ENCODE data around the gene ZSWIM6.

ZSWIM6 gene

DNA sequence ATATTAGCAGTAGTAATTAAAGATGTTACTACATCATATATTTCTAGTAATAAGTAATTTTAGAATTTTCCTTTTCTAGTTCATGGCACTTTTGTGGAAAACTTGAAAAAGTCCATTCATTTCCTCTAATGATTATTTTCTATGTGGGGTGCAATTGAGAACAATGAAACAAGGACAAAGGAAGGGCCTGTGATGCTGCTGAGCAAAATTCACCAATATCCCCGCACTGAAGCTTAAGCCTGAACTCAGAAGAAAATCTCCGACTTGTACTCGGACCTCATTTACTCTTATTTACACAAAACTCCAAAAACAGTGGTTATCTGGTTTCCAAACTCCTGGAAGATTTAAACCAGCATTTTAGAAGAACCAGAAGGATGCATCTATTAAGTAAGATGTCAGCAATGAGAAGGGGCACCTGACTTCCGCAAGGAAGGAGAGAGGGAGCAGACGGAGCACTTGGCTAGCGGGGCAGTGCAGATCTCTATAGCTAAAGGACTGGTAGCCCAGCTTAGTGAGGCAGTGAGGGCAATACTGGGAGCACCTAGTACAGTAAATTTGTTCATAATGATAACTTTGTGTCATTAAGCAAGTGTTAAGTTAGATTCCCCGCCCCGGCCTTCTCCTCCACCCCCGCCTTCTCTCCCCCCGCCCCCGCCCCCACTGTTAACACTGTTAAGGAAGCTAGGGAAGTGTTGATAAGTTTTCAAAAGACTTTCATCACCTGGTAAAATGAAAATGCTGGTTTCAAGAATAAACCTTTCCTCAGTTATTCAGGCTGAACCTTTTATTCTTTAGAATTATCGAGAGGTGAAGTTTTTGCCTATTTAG is 123.3 kb downstream of the ZSWIM6 start:
- no peak for DNase-seq

DNA sequence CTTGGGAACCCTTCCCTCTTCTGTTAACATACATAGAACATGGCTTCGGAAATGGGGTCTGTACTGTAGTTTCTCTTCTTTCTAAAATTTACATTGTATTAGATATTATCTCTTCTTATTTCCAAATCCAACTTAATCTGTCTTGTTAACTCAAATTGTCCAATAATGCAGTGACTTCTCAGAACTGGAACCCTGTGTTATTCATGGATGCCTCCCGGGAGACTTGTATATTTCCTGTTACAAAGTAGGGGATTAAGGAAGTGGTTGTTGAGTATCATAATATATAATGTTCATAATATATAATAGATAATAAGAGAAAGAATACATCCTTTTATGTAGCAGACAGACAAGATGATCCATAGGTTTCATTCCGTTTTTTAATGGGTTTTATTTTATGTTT is 128.4 kb downstream of the ZSWIM6 start:
- no peak for DNase-seq

DNA sequence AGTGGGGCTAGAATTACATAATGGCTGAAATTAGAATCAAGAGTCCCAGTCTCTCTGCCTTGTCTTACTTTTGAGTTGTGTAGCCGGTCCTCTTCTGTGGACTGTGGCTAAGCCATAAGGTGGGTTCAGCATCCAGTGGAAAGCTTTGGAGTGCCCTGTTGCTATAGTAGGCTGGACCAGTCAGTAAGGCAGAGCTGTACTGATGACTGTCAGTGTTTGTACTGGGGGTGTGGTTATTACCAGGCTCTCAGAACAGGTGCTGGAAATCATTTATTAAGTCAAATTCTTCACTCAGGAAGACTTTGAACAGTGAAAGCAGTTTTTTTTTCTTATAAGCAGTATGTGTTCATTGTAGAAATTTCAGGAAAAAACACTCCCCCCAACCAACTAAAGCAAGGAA is 129.4 kb downstream of the ZSWIM6 start:
- DNase-seq: no peak

DNA sequence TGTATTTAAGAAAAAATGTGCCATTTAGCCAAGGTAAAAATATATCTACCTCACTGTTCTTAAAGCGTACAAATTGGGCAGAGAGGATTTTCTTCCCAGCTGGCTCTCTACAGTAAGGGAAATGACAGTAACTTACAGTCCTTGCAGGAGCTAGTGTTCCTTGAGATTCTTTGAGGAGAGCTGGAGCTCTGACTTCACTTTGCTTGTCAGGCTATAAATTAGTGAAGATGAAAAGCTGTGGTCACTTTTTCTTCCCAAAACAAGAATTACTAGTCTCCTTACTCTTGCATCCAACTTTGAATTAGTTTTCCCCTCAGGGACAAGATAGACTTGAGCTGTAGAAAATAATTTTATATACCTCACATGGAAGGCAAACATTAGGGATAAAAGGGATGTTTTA is 129.9 kb downstream of the ZSWIM6 start:
- DNase-seq: no peak

DNA sequence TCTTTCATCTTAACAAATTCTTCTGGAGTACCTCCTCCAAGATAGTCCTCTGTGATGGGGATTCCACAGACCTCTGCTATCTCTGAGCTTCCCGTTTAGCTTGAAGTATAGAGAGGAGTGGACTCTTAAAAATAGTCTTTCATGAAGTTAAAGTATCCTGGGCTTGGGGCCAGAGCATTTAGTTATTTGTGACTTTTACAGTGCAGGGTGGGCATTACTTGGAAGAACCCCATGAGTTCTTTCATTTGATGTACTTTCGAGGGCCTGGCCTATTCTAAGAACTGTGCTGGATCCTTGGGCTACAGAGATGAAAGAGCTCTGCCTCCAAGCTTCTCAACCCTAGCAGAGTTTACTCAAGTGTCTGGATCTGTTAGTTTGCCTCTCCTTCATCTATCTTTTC is 131.5 kb downstream of the ZSWIM6 start:
- DNase-seq: no peak

DNA sequence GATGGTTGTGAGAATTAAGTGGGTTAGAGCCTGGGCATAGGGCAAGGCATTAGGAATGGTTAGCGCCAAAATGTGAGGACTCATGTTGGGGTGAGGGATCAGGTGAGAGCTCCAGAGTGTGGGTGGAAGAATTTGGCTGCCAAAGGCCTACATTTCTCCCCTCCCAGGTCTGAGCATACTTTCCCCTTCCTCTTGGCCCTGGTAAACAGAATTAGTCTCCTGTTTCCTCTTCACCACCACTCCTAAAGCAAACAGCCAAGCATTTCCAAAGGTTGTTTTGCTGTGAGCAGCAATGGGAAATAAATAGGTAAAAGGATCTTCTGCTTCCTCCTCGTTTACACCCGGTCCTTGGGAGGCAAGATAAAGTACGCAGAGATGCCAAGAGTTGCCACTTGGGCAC is 132.5 kb downstream of the ZSWIM6 start:
- DNase-seq: no peak

DNA sequence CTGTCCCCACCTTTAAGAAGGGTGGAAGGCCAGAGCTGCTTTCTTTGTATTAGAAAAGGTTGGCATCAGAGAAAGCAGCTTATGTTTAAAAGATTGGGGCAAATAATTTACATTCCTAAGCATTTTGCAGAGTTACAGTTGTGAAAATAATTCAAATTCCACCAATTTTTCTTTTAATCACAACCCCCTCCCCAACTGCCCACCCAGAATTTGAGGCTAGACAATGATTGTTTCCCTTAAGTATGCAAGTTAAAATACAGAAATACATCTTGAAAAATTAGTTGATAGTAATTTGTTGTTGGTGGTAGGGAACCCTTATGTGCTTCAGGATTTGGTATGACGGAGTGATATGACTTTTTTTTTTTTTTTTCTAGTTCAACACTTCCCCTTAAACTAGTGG is 133.0 kb downstream of the ZSWIM6 start:
- no peak for DNase-seq

DNA sequence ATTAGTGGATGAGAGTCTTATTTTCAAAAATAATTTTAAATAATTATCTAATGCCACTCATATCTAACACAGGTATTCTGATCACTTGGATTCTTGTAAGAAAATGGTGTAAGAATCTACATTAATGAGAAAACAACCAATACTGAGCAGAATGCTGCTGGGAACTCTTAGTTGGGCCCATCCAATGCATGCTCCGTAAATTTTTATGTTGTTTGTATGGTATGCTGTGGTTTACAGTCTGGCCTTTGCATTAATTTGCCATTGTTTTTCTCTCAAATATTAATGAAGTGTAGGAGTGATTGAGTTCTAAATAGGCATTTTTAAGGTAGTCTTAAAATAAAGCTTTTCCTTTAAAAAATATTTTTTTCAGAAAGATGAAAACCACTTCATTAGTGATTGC is 133.4 kb downstream of the ZSWIM6 start:
- DNase-seq: no peak

DNA sequence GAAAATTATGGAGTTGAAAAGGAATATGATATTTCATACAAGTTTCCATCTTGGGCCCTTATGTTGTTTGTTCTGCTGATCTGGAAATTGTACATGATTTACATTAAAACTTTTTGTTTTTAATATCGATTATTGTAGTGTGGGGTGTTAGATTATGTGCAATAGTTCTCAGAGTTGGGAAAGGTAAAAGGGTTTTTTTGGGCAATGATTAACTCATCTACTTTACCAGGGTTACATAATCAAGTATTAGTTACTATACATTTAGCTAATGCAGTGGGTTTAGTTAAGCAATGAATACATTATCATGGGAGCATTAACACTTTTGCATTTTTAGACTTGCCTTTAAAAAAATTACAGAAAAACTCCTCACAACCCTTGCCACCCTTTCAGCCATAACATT is 134.0 kb downstream of the ZSWIM6 start:
- DNase-seq: no peak

DNA sequence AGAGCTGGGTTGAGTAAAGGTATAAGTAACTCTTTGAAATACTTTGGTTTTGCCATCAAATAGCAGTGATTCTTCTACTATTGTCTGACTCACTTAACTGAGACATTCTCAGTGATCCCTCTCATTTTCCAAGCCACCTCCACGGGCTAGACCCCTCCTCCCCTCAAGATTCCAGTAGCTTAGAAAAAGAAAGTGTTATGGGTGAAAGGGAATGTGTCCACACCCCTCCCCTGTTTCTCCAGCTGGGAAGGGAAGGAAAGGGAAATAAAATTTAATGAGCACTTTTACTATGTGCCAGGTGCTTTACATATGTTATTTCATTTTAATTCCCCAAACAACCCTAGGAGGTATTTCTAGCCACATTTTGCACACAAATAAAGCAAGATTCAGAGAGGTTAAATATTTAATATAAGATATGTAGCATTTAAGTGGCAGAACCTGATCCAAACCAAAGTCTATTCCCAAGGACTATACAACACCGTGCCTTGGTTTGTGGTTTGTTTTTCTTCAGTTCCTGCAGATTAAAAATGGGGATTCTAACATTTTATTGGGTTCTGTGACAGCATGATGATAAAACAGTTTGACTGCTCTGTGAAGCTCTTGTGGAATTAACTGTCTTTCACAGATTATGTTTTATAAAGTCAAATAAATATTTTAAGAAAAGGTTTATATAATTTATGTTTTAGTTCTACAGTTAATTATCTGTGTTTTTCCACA is 135.9 kb downstream of the ZSWIM6 start:
- no peak for DNase-seq

DNA sequence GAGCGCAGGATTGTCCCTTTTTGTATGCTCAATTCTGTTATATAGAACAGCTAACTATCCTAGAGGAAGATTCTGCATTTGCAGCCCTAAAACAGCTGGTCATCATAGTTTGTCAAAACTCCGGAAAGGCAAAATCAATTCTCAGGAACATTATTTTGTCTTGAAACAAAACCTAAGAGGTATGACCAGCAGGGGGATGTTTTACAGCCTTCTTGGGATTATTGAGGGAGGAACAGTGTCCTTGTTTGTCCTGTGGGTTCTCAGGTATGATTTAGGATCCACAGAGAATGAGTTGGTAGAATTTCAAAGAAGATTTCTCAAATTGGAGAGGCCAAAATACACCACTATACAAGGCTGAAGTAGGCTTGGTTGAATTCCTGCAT is 136.4 kb downstream of the ZSWIM6 start:
- no peak for DNase-seq

DNA sequence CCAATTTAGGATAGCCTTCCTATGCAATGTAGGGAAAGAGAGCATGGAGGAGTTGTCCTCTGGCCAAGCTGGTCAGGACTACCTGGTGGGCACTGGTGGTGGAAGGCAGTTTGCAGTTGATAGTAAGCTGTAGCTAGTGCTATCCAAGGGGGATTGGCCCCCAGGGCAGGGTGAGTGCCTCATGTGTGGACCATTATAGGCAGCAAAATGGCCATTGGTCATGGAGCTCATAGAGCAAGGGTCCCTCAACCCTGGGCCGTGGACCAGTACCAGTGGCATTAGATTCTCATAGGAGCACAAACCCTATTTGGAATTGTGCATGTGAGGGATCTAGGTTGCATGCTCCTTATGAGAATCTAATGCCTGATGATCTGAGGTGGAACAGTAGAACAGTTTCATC is 139.3 kb downstream of the ZSWIM6 start:
- no peak for DNase-seq

DNA sequence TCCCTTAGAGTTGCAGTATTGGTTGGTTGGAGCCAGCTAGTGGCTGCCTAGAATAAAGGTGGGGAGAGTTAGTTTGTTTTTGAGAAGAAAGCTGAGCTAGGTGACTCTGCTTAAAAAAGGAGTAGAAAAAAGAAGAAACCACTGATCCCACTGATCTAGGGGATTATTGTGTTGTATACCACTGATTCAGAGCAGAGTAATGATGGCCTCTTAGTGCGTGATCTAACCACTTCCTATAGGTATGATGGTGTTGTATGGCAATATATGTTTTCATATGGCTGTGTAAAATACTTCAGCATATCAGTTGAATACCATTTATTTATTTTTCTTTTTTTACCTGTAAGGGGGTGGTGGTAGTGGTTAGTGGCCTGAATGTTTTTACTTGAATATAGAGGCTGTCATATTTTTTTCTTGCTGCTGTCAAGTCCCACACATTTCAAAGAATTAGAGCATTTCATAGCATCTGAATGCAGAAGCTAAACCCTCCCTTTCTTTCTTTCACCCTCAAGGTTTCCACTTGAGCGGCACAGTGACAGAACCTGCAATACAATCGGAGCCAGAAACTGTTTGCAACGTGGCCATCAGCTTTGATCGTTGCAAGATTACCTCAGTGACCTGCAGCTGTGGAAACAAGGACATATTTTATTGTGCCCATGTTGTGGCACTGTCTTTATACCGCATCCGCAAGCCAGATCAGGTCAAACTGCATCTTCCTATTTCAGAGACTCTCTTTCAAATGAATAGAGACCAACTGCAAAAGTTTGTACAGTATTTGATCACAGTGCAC is 140.3 kb downstream of the ZSWIM6 start:
- DNase-seq: no peak

DNA sequence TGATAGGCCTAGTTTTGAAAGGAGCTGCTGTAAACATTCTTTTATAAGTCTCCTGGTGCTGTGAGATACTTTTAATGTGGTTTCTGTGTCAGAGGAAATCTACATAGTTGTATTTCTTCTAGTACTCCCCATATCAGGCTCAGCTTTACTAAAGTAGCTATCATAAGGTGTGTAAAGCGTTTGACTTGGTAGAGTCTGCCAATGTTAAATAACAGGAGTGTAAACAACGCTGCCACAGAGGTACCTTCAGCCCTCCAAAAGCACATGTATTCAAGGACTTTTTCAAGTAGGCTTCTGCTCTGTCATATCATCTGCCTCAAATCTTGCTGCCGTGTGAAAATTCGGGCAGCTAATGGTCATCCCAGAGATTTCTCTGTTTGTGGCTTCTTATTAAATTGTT is 142.7 kb downstream of the ZSWIM6 start:
- no peak for DNase-seq

DNA sequence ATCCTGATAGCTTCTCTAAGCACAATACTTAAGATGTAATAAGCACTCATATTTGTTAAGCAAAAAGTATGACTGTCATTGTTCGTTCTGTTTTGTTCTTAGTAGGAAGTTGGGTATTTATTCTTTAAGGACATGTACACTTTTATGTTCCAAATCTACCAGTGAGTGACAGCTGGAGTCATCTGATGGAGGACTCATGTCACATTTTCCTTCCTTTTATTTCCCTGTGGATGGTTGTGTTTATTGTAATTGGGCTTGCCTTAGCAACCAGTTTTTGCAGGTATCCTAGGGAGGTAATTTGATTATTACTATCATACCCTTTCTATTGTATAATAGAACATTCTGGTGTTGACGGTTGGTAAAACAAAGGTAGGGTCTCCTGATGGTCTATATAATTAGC is 145.7 kb downstream of the ZSWIM6 start:
- DNase-seq: no peak

DNA sequence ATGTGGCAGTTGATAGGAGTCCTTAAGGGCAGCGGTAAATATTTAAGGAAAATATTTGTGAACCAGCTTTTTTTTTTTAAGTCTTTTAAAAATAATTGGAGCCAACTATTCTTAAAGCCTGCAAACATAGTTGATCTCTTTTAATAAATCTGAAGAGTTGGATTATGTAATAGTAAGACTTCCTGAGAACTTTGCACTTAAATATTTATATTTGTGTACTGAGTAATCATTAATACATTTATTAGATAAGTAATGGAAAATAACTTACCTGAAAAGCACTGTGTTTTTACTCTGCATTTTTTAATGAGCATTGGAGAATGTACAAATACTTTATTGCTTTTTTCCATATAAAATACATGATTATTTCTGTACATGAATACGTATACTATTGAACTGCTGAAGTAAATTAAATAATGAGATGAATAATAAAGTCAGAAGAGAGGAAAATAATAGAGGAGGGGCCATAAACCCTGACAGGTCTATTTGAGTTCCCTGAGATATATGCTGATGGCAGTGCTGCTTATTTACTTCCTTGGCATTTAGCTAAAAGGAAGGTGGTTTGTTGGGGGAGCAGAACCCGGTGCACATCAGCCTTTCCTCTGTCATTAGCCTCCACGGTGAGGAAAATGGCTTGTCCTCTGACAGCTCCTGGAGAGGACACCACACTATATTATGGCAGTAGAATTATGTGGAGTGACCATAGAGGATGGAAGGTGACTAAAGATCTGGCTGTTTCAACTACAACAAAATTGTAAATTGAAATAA is 148.0 kb downstream of the ZSWIM6 start:
- DNase-seq: no peak

DNA sequence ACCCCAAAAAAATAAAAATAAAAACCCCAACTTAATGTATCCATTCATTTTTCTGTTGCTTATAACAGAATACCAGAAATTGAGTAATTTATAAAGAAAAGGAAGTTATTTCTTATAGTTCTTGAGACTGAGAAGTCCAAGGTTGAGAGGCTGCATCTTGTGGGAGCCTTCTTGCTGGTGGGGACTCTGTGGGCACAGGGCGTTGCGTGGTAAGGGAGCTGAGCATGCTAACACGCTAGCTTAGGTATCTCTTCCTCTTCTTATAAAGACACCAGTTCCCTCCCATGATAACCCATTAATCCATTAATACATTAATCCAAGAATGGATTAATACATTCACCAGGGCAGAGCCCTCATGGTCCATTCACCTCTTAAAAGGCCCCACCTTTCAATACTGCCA is 150.9 kb downstream of the ZSWIM6 start:
- no peak for DNase-seq

DNA sequence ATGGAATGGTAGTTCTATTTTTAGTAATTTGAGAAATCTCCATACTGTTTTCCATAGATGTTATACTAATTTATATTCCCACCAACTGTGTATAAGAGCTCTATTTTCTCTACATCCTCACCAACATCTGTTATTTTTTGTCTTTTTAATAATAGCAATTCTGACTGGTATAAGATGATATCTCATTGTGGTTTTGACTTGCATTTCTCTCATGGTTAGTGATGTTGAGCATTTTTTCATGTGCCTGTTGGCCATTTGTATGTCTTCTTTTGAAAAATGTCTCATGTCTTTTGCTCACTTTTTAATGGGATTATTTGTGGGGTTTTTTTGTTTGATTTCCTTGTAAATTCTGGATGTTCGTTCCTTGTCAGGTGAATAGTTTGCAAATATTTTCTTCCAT is 154.4 kb downstream of the ZSWIM6 start:
- DNase-seq: no peak

DNA sequence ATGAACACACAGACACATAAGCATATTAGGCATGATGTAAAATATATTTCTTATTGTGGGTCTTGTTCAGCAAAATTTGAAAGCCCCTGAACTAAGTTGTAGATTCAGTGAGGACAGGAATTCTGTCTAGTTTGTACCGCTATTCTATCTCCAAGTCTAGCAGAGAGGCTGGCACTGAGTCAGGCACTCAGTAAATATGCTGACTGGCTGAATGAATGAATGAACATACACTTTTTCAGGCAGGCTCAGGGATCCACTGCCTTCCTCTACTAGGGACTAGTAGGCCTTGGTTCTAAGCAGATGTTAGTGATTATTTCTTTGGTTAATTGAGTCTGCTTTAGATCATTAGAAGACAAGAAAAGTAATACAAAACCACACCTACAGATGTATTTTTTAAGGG is 157.5 kb downstream of the ZSWIM6 start:
- DNase-seq: no peak

DNA sequence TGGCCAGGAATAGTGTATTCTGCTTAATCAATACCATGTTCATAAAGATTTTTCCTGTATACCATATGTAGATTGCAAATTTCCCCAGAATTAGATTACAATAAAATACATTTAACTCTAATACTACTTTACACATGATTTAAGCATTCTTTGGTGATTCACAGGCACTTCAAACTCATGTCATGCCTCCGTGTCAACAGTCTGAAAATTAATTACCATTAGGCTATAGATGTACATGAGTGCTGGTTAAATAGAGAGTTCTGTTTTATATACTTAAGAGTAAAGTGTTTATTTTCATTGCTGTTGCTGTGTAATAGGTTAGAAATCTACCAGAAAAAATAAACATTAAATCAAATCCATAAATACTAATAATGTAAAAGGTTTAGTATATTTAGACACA is 159.8 kb downstream of the ZSWIM6 start:
- no peak for DNase-seq

DNA sequence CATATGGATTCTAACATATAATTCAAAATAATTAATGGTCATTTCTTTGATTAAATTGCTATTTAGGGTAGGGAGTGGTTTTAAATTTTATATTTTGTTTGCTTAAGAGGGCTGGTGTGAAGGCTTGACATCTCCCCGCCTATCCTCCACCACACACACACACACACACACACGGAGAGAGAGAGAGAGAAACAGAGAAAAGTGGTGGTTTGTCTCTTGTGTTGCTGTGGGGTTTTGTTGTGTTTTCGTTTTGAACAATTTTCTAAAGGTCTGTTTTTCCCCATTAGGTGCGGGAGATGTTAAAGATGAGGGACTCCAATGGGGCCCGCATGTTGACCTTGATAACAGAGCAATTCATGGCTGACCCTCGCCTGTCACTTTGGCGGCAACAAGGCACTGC is 161.9 kb downstream of the ZSWIM6 start:
- no peak for DNase-seq

DNA sequence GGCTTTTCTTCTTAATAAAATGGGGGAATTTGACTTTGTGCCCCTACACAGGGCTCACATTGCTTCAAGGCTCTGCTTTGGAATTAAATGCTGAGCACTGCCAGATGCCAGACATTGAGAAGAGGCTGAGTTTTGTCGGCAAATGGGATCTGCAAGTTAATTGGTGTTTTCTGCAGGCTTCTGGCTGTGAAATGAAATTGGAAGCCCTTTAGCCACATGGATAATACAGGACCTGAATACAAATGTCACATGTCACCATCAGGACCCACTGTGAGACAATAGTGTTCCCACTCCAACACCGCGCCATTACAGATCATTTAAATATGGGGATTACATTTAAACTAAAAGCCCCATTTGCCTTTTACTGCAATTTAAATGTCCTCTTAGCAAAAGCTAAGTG is 164.4 kb downstream of the ZSWIM6 start:
- DNase-seq: no peak

DNA sequence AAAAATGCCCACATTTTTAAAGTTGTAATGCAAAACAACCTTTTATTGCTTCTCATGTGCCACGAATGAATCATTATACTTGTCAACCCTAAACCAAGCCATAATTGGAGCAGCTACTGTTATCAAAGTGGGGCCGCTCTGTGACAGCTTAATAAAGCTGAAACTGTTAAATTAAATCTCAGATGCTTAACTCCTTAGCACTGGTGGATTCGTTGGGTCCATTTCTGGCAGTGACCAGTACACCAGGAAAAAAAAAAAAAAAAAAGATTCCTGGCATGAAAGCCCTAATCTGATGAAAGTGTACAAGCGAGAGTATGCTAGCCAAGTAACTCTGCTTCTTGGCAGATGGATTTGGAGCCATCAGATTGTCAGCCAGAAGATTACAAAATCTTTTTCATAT is 164.8 kb downstream of the ZSWIM6 start:
- no peak for DNase-seq
